Right kidney (tissue), 1 donor: ENCODE results near the gene DNMBP.
"Not testable (repeated sequence)": the region's sequence is repeated elsewhere in the genome, so short reads cannot be mapped to it uniquely, and the experiment has no call there.

ENCODE experiments used
- DNase-seq: peaks from one replicate; pipeline ENCODE4 v3.0.0-alpha.2; 2016

Gene DNMBP

GRCh38 chr10:99985637-99986036 lies 24.1 kb downstream of the DNMBP start:
- not testable (repeated sequence) for DNase-seq

GRCh38 chr10:99984211-99985034 lies 25.3 kb downstream of the DNMBP start:
- DNase-seq, result no peak

- peak; percentile 34 for DNase-seq
These were observed 26.3 kb downstream of the DNMBP start for GRCh38 chr10:99983280-99983988.

DNA sequence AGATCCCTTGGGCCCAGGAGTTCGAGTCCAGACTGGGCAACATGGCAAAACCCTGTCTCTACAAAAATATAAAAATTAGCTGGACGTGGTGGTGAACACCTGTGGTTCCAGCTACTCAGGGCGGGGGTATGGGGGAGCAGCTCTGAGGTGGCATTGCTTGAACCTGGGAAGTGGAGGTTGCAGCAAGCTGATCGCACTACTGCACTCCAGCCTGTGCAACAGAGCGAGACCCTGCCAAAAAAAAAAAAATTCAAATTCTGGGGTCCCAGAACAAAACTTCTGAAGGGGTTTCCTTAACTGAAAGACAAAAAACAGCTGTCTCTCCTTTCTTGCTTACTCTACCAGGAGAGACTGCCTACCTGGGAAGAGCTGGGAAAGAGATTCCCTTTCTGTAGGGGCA lies 27.0 kb downstream of the DNMBP start:
- DNase-seq, result peak; percentile 20

DNA sequence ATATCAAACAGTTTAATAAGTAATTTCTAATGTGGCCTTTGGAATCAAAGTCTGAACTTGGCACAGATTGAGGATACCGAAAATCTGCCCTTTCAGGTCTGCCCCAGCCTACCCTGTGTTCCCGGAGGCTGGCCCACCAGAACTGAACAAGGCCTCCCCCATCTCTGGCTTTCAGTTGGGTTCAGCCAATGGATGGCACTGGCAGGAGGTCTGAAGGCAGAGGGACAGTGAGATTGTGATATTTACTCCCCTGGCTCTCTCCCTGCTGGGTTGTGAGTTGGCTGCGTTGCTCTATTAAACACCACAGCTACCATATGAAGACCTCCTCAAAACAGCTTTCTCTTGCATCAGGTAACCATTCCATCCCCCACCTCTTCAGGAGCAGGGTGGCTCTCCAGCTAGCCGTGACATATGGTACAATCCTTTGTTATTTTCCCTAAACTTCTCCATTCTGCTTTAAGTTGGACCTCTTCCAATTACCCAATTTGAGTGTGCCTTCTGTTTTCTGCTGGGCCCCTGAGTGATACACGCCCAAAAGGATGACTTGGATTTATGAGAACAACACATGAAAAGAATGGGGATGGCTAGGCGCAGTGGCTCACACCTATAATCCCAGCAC lies 28.1 kb downstream of the DNMBP start:
- DNase-seq, result no peak

GRCh38 chr10:99979066-99979685 lies 30.6 kb downstream of the DNMBP start:
- DNase-seq, result no peak

GRCh38 chr10:99977916-99978315 lies 31.8 kb downstream of the DNMBP start:
- no peak for DNase-seq

- DNase-seq, result no peak
These were observed 32.7 kb downstream of the DNMBP start for GRCh38 chr10:99976886-99977665.

GRCh38 chr10:99975942-99976809 lies 33.6 kb downstream of the DNMBP start:
- peak; percentile 11 for DNase-seq

GRCh38 chr10:99975106-99975829 lies 34.5 kb downstream of the DNMBP start:
- no peak for DNase-seq

DNA sequence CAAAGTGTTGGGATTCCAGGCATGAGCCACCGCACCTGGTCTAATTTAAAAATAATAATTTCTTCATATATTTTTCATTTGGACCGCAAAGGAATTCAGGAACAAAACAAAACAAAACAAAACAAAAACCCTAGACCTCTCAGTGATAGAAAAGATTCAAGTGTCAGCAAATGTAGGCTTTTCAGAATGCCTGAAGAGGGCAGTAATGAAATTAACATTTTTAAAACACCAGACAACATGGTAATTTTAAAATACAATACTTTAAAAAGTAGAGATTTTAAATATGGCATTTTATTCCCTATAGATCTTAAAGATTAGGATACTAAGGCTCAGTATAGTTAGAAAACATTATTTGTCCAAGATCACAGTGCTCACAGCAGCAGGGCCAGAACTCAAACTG lies 36.6 kb downstream of the DNMBP start:
- DNase-seq, result no peak

DNA sequence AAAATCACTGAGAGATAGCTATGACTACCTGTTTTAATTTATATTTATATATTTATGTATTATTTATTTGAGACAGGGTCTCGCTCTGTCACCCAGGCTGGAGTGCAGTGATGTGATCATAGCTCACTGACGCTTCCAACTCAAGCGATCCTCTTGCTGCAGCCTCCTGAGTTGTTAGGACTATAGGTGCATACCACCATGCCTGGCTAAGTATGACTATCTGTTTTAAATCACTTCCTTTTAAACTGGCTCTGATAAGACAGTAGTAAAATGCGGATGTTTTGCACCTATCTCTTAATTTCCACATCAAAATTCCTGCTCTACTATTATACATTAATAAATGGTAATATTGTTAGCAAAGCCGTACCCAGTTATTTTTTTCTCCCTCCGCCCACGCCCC lies 41.8 kb downstream of the DNMBP start:
- DNase-seq, result no peak

DNA sequence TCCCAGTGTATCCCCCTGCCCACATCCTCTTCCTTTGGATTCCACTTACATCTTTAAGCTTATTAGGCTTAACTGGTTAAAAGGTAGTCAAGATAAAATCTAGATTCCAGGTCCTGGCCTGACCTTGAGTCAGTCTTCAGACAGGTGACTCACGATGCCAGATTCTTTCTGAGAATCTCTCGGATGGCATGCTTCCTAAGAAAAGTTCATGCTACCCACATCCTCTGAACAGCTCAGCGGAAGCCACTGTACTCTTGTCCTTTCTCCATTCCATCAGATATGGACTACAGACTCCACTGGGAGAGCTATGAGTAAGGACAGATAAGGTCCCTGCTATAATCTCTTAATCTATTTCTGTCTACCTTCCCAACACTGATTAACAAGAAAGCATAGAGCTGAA lies 43.4 kb downstream of the DNMBP start:
- DNase-seq, result no peak

DNA sequence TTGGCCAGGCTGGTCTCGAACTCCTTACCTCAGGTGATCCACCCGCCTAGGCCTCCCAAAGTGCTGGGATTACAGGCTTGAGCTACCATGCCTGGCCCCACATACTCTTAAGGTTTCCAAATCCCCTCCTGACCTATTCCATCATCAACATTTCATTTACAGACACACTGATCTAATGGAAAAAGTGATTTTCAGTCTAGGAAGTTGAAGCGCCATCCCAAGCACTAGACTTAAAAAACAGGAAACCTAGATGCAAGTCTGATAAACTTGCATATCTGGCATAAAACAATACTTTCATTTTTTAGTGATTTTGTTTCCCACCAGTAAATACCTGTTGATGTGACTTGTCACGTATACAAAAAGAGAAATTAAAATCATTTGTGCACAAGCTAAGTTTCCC lies 44.0 kb downstream of the DNMBP start:
- DNase-seq, result no peak

DNA sequence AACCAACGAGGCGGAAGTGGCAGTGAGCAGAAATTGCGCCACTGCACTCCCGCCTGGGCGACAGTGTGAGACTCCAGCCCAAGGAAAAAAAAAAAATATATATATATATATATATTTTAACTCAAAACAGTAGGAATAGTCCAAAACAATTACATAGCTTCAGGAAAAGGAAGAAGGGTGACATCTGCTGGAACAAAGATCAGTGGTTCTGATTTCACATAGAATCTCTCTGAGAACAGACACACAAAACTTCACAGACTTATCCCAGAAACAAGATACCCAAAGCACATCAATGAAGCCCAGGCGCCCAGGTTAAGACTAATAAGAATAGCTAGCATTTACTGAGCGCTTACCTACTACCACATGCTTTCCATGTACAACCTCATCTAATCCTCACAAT lies 45.0 kb downstream of the DNMBP start:
- DNase-seq, result no peak

- not testable (repeated sequence) for DNase-seq
These were observed 46.1 kb downstream of the DNMBP start for GRCh38 chr10:99963467-99964165.

- no peak for DNase-seq
These were observed 50.9 kb downstream of the DNMBP start for GRCh38 chr10:99958806-99959205.

- no peak for DNase-seq
These were observed 51.4 kb downstream of the DNMBP start for GRCh38 chr10:99958302-99958701.

DNA sequence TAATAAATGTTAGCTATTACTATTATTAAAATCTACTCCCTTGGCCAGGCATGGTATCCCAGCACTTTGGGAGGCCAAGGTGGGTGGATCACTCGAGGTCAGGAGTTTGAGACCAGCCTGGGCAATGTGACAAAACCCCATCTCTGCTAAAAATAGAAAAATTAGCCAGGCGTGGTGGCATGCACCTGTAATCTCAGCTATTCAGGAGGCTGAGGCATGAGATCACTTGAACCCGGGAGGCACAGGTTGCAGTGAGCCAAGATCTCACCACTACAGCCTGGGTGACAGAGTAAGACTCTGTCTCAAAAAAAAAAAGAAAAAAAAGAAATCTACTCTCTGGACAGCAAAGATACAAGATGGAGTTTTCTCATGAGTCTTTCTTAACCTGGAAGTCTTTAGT lies 56.2 kb downstream of the DNMBP start:
- not testable (repeated sequence) for DNase-seq

DNA sequence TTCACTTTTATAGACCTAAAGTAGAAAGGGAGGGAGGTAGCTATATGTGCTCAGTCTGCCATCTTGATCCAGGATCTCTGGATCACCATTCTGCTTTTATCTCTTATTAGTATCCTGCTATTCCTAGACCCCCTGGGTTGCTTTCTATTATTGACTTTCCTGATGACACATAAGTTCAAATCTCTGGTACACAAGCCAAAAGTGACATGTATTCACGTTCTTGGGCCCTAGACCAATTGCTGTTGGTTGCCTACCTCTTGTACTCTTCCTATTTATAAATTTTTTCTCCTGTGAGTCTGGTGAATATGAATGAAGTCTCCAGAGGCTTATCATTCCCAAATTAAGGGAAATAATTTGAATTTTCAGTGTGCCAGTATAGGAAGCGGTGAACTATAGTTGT lies 56.9 kb downstream of the DNMBP start:
- DNase-seq, result no peak
